Prostate gland (tissue), 2 donors: ENCODE results near the gene PPP1R2. TPM values are rescaled to one million over a fixed set of nuclear protein-coding genes. Genes with fewer than 3 reads are reported as not detected.

ENCODE experiments used
- DNase-seq: peaks from one replicate; pipeline ENCODE4 v3.0.0-alpha.2; 2019; ENCODE audit warnings: low spot score
- H3K27ac ChIP-seq, 2 donors: fragments of 200-600 bp; sonication (generic); 2 replicates each; pipeline ENCODE4 v1.5.1; 2017 to 2019
- H3K27me3 ChIP-seq: fragments of 200-600 bp; sonication (generic); replicated peaks from 2 replicates; pipeline ENCODE4 v1.5.1; 2019; ENCODE audit not compliant: insufficient read depth
- H3K36me3 ChIP-seq, 2 donors: fragments of 200-600 bp; sonication (generic); 1 replicate in 1 of 2; 2 replicates in 1 of 2; pipeline versions ENCODE4 v1.5.1 to v1.8.1; 2017 to 2019
- H3K4me1 ChIP-seq: fragments of 200-600 bp; sonication (generic); replicated peaks from 2 replicates; pipeline ENCODE4 v1.5.1; 2019
- H3K4me3 ChIP-seq, 2 donors: fragments of 200-600 bp; sonication (generic); 2 replicates each; pipeline ENCODE4 v1.5.1; 2017 to 2019
- H3K9me3 ChIP-seq: fragments of 200-600 bp; sonication (generic); 2 replicates; pipeline ENCODE4 v1.5.1; 2017
- CTCF ChIP-seq, 4 experiments: fragments of 200-600 bp in 2 of 4; fragments of 450-650 bp in 2 of 4; sonication (generic) in 2 of 4; IDR thresholded peaks; 1 replicate in 3 of 4; 2 replicates in 1 of 4; pipeline ENCODE4 v1.5.1; 2016 to 2019; ENCODE audit warnings: antibody characterized with exemption in 4 of 4, mild to moderate bottlenecking in 2 of 4, moderate library complexity in 2 of 4
- POLR2A ChIP-seq: fragments of 450-650 bp; IDR thresholded peaks from one replicate; pipeline ENCODE4 v1.6.1; 2016; ENCODE audit warnings: antibody characterized with exemption, mild to moderate bottlenecking
- POLR2AphosphoS5 ChIP-seq: sonication (generic); formaldehyde crosslinking; IDR thresholded peaks from one replicate; pipeline ENCODE4 v1.6.1; 2017; ENCODE audit warnings: antibody characterized with exemption
- WGBS: methylation state at CpG from one replicate; pipeline ENCODE4 v1.1.5; 2018; 5-methylcytosine and 5-hydroxymethylcytosine counted together
- intact Hi-C: fragments of 100-400 bp; cut with DNase I; formaldehyde crosslinking; loops from one replicate; pipeline ENCODE4 v1.14.2; 2022
- total RNA-seq, 2 donors: library from RNA; depleted of rRNA; stranded (reverse); fragments of >200 nt; gene quantifications; one replicate each; pipeline ENCODE4 v1.1.0, GENCODE V29; 2016

PPP1R2 gene
- total RNA-seq, 2 donors from 2014 or later: 75.8 to 119 TPM

DNA sequence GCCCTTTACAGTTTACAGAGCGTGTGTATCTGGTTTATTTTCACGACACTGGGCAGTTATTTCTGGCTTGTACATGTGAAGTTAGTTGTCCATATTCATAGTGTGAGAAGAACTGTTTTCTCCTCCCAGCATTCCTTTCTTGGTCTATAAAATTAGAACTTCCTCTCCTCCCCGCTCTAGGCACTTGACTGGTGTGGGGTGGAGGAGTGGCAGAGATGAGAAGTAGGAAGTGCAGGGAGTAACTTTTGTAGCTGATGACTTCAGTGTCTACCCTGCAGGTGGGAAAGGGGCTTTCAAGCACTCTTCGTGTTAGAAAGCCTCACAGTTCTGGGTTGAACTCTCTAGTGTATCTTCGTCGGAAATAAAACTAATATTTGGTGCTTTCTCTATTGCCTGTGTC is 27.2 kb upstream of the PPP1R2 start:
- Histone ChIP-seq H3K36me3 (no peaks in the 10 kb centered on the region), H3K27me3 (no peaks in the 10 kb centered on the region), H3K4me3 (no peak overlapping the region), H3K9me3 (no peaks in the 10 kb centered on the region), H3K27ac (no peak overlapping the region), H3K4me1 (no peaks in the 10 kb centered on the region)
- 74% methylated on average over 6 of the region's 6 CpGs for WGBS
- intact Hi-C loops: no loop called here
- no peak for DNase-seq
- no peak for TF ChIP-seq POLR2A
- TF ChIP-seq CTCF (IDR thresholded peaks at IDR 0.05): no peak
- no peak for TF ChIP-seq POLR2AphosphoS5

- H3K27ac ChIP-seq: no peak overlapping the region
- H3K4me3 ChIP-seq: no peak overlapping the region
- no peaks in the 10 kb centered on the region for H3K27me3 ChIP-seq
- intact Hi-C loops: no loop called here
- no peak for DNase-seq
- TF ChIP-seq POLR2AphosphoS5: no peak
- no peak for TF ChIP-seq CTCF (IDR thresholded peaks at IDR 0.05)
- TF ChIP-seq POLR2A: no peak
- WGBS: 79% methylated on average over 5 of the region's 5 CpGs
- no peaks in the 10 kb centered on the region for H3K36me3 ChIP-seq
- H3K4me1 ChIP-seq: no peaks in the 10 kb centered on the region
- H3K9me3 ChIP-seq: no peaks in the 10 kb centered on the region
Observed at GRCh38 chr3:195568630-195569029, 25.5 kb upstream of the PPP1R2 start.

- TF ChIP-seq POLR2AphosphoS5 (no peak), CTCF (IDR thresholded peaks at IDR 0.05) (no peak), POLR2A (no peak)
- Histone ChIP-seq H3K36me3 (no peaks in the 10 kb centered on the region), H3K4me3 (no peak overlapping the region), H3K27me3 (no peaks in the 10 kb centered on the region), H3K27ac (no peak overlapping the region), H3K9me3 (no peaks in the 10 kb centered on the region), H3K4me1 (no peaks in the 10 kb centered on the region)
- intact Hi-C loops: no loop called here
- no peak for DNase-seq
- WGBS: 52% methylated on average over 6 of the region's 6 CpGs
Observed at GRCh38 chr3:195566797-195567196, 23.7 kb upstream of the PPP1R2 start.

DNA sequence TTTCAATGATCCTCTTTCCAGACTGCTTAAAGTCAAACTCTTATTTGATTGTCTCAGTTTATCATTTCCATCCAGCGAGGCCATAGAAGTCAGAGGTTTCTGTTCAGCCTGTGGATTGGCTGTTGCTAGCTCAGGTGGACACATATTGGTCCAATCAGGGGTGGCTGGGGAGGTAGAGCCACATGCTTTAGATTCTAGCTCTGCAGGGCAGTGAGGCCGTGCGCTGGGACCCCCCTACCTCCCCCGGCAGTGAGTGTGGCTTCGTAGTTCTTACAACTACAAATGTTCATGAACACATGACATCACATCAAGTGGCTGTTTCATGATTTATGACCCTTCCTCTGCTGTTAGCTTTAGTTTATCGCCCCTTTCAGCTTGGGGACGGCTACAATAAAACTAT is 22.6 kb upstream of the PPP1R2 start:
- Histone ChIP-seq H3K4me1 (no peaks in the 10 kb centered on the region), H3K9me3 (no peaks in the 10 kb centered on the region), H3K27me3 (no peaks in the 10 kb centered on the region), H3K4me3 (no peak overlapping the region), H3K27ac (no peak overlapping the region), H3K36me3 (no peaks in the 10 kb centered on the region)
- 28% methylated on average over 7 of the region's 7 CpGs for WGBS
- intact Hi-C loops: no loop called here
- no peak for DNase-seq
- TF ChIP-seq CTCF (IDR thresholded peaks at IDR 0.05): no peak
- TF ChIP-seq POLR2AphosphoS5: no peak
- no peak for TF ChIP-seq POLR2A

DNA sequence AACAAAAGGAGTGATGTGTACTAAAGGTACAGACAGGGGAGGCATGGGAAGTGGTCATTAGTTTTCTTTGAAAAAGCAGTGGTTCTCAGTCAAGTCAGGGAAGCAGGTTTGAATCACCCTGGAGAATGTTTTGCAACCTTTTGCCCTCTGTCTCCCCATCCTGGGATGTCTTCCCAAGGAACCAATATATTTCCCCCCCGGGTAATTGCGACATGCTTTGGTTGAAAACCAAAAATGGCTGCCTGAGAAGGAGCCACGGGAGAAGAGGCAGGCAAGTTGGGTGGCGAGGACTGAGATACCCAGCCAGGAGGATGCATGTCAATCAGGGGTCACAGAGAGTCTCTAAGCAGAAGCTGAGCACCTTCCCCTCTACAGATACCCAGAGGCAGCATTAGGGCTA is 20.2 kb upstream of the PPP1R2 start:
- WGBS: 83% methylated on average over 4 of the region's 4 CpGs
- H3K4me1 ChIP-seq: no peaks in the 10 kb centered on the region
- no peaks in the 10 kb centered on the region for H3K9me3 ChIP-seq
- H3K36me3 ChIP-seq: no peaks in the 10 kb centered on the region
- no peak overlapping the region for H3K27ac ChIP-seq
- TF ChIP-seq POLR2A: no peak
- TF ChIP-seq CTCF (IDR thresholded peaks at IDR 0.05): no peak
- TF ChIP-seq POLR2AphosphoS5: no peak
- H3K27me3 ChIP-seq: no peaks in the 10 kb centered on the region
- DNase-seq: no peak
- no peak overlapping the region for H3K4me3 ChIP-seq
- intact Hi-C loops: no loop called here
